COR-L47 (cell line): ENCODE data around the gene TBX1.

Experiments
- DNase-seq: peaks from one replicate; lab custom pipeline; 2025; lab: John Stamatoyannopoulos, UW

The TBX1 gene

GRCh38 chr22:19800306-19800705, 39.7 kb downstream of the TBX1 start:
- no peak for DNase-seq

GRCh38 chr22:19800761-19801244, 40.2 kb downstream of the TBX1 start:
- DNase-seq = no peak

GRCh38 chr22:19801340-19802000, 40.9 kb downstream of the TBX1 start:
- DNase-seq = no peak

GRCh38 chr22:19802001-19802893, 41.7 kb downstream of the TBX1 start:
- DNase-seq = no peak

GRCh38 chr22:19802894-19803735, 42.5 kb downstream of the TBX1 start:
- no peak for DNase-seq

GRCh38 chr22:19803736-19804267, 43.2 kb downstream of the TBX1 start:
- DNase-seq = no peak

- DNase-seq = no peak
These were observed 45.2 kb downstream of the TBX1 start for GRCh38 chr22:19805821-19806212.

- DNase-seq = peak; percentile 65
These were observed 45.9 kb downstream of the TBX1 start for GRCh38 chr22:19806213-19807160.

- no peak for DNase-seq
These were observed 46.8 kb downstream of the TBX1 start for GRCh38 chr22:19807161-19807913.

- no peak for DNase-seq
These were observed 47.6 kb downstream of the TBX1 start for GRCh38 chr22:19807914-19808872.

- DNase-seq = no peak
These were observed 48.4 kb downstream of the TBX1 start for GRCh38 chr22:19808873-19809478.

GRCh38 chr22:19809741-19810140, 49.2 kb downstream of the TBX1 start:
- no peak for DNase-seq

- no peak for DNase-seq
These were observed 50.0 kb downstream of the TBX1 start for GRCh38 chr22:19810381-19811201.

- no peak for DNase-seq
These were observed 50.6 kb downstream of the TBX1 start for GRCh38 chr22:19811211-19811621.

- DNase-seq = peak; percentile 64
These were observed 51.5 kb downstream of the TBX1 start for GRCh38 chr22:19811811-19812771.

GRCh38 chr22:19812910-19813309, 52.3 kb downstream of the TBX1 start:
- no peak for DNase-seq
